HG03103 (cell line): ENCODE measurements around the gene NR1I2.

Experiments used
- ATAC-seq: cut with Tn5 transposase; IDR thresholded peaks from one replicate; pipeline ENCODE4 v1.9.1; 2021; ENCODE audit warnings: low read depth; ENCODE audit not compliant: unreplicated experiment

The NR1I2 gene

GRCh38 chr3:119778176-119778575 lies 3.7 kb upstream of the NR1I2 start:
- ATAC-seq, result no peak

- no peak for ATAC-seq
Measured at GRCh38 chr3:119778811-119779210, 3.1 kb upstream of the NR1I2 start.

- no peak for ATAC-seq
Measured at GRCh38 chr3:119779731-119780383, 2.0 kb upstream of the NR1I2 start.

- no peak for ATAC-seq
Measured at GRCh38 chr3:119782460-119782859, 559 bp downstream of the NR1I2 start.

- no peak for ATAC-seq
Measured at GRCh38 chr3:119783255-119783654, 1.4 kb downstream of the NR1I2 start.

GRCh38 chr3:119783883-119784282 lies 2.0 kb downstream of the NR1I2 start:
- no peak for ATAC-seq

GRCh38 chr3:119786409-119786808 lies 4.5 kb downstream of the NR1I2 start:
- ATAC-seq, result no peak

- no peak for ATAC-seq
Measured at GRCh38 chr3:119790369-119790768, 8.5 kb downstream of the NR1I2 start.

- no peak for ATAC-seq
Measured at GRCh38 chr3:119792270-119792669, 10.4 kb downstream of the NR1I2 start.

- ATAC-seq, result no peak
Measured at GRCh38 chr3:119794401-119794800, 12.5 kb downstream of the NR1I2 start.

- ATAC-seq, result no peak
Measured at GRCh38 chr3:119794971-119795612, 13.2 kb downstream of the NR1I2 start.

- ATAC-seq, result no peak
Measured at GRCh38 chr3:119795849-119796248, 13.9 kb downstream of the NR1I2 start.

- ATAC-seq, result no peak
Measured at GRCh38 chr3:119796368-119796767, 14.5 kb downstream of the NR1I2 start.

- ATAC-seq, result no peak
Measured at GRCh38 chr3:119796785-119797184, 14.9 kb downstream of the NR1I2 start.

- ATAC-seq, result no peak
Measured at GRCh38 chr3:119800844-119801243, 18.9 kb downstream of the NR1I2 start.

- no peak for ATAC-seq
Measured at GRCh38 chr3:119808244-119808643, 26.3 kb downstream of the NR1I2 start.

- no peak for ATAC-seq
Measured at GRCh38 chr3:119808843-119809242, 26.9 kb downstream of the NR1I2 start.

GRCh38 chr3:119809249-119810017 lies 27.5 kb downstream of the NR1I2 start:
- no peak for ATAC-seq

GRCh38 chr3:119810018-119810435 lies 28.1 kb downstream of the NR1I2 start:
- peak; percentile 83 for ATAC-seq

GRCh38 chr3:119812491-119813058 lies 30.7 kb downstream of the NR1I2 start:
- no peak for ATAC-seq

GRCh38 chr3:119815716-119816115 lies 33.8 kb downstream of the NR1I2 start:
- no peak for ATAC-seq
